ENCODE results near the gene LTBP3.
A peak's percentile ranks its signal among the peaks of the same experiment; 100 is the strongest.

Gene LTBP3

DNA sequence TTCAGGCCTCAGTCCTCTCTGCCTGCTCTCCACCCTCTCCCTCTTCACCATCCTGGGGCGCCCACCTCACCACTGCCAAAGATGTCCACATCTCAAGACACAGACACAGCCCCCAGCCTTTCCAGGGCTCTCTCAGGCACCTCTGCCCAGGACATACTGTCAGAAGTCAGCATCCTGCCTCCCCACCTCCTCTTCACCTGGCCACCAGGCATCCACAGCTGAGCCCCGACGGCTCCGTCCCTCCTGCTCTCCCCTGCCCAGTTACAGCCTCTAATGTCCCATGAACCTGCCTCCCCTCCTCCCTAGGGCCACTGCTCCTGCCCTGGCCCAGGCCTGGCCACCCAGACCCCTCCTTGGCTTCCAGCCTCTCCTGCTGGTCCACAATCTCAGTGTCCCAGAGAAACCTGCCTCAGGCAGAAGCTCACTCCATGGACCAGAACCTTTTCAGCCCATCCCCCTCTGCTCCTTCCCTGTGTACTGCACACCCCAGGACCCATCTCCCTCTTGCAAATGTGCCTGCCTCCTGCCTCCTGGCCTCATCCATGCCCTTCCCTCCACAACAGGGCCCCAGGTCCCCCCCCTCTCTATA, 3.2 kb downstream of the LTBP3 start:
- no peak for DNase-seq (ENCODE audit: low read depth)
- TF ChIP-seq CTCF (conservative IDR thresholded peaks at IDR 0.05; ENCODE audit: control insufficient read depth, insufficient read depth, low read depth, low read length) = no peak
- H3K4me3 ChIP-seq (ENCODE audit: control insufficient read depth, low read depth, low read length) = no peak overlapping the region

DNA sequence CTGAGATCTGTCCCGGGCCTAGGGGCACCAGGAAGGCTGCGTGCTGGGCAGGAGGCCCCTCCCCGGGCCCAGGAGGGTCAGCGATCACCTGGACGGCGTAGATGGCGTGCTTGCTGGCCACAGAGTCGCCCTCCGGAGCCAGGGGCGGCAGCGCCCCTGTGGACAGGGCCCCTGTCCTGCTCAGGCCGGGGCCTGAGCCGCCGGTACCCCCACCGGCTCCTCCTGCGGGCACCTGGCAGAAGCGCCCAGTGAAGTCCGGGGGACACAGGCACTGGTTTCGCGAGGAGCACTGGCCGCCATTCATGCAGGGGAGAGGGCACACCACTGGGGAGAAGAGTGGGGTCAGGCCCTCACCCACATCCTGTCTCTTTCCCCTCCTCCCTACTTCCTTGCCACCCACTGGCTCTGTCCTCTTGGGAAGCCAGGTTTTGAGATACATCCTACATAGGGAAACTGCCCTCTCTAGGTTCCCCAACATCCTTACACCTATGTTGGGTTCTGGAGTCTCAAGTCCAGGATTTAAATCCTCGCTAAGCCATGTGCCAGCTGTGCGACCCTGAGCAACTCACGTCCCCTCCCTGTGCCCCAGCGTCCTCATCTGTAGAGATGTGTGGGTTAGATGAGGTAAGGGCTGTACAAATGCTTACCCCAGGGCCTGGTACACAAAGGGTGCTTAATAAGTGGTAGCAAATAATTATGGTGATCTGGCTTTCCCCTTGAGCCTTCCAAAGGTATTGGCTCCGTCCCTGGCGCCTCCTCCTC, 3.9 kb downstream of the LTBP3 start:
- no peak overlapping the region for H3K4me3 ChIP-seq (ENCODE audit: control insufficient read depth, low read depth, low read length)
- TF ChIP-seq CTCF (conservative IDR thresholded peaks at IDR 0.05; ENCODE audit: control insufficient read depth, insufficient read depth, low read depth, low read length) = no peak
- DNase-seq (ENCODE audit: low read depth) = no peak

- TF ChIP-seq CTCF (conservative IDR thresholded peaks at IDR 0.05; ENCODE audit: control insufficient read depth, insufficient read depth, low read depth, low read length) = no peak
- no peak for DNase-seq (ENCODE audit: low read depth)
- no peak overlapping the region for H3K4me3 ChIP-seq (ENCODE audit: control insufficient read depth, low read depth, low read length)
Observed at GRCh38 chr11:65553301-65554001, 4.7 kb downstream of the LTBP3 start.

GRCh38 chr11:65552388-65552951, 5.7 kb downstream of the LTBP3 start:
- no peak for DNase-seq (ENCODE audit: low read depth)
- no peak for TF ChIP-seq CTCF (conservative IDR thresholded peaks at IDR 0.05; ENCODE audit: control insufficient read depth, insufficient read depth, low read depth, low read length)
- H3K4me3 ChIP-seq (ENCODE audit: control insufficient read depth, low read depth, low read length) = no peak overlapping the region

GRCh38 chr11:65551572-65552387, 6.4 kb downstream of the LTBP3 start:
- DNase-seq (ENCODE audit: low read depth) = peak; percentile 40
- H3K4me3 ChIP-seq (ENCODE audit: control insufficient read depth, low read depth, low read length) = no peak overlapping the region
- TF ChIP-seq CTCF (conservative IDR thresholded peaks at IDR 0.05; ENCODE audit: control insufficient read depth, insufficient read depth, low read depth, low read length) = peak; percentile 25

DNA sequence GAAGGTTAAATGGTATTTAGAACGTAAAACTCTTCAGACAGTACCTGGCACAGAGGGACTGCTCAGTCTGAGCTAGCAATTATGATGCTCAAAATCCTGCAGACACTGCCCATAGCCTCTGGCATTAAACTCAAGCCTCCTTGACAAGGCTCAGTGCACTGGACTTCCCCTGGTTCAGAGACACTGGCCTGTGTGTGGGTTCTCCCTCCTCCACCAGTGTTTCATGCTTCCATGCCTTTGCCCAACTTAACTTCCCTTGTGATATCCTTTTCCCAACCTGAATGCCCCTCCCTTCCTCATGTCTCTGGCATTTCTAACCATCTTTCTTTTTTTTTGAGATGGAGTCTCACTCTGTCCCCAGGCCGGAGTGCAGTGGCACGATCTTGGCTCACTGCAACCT, 9.1 kb downstream of the LTBP3 start:
- H3K4me3 ChIP-seq (ENCODE audit: control insufficient read depth, low read depth, low read length) = no peak overlapping the region
- no peak for DNase-seq (ENCODE audit: low read depth)
- TF ChIP-seq CTCF (conservative IDR thresholded peaks at IDR 0.05; ENCODE audit: control insufficient read depth, insufficient read depth, low read depth, low read length) = no peak
